GM18858 (cell line): Measurements from ENCODE around the gene GYS2.
"Not testable (repeated sequence)": the region's sequence is repeated elsewhere in the genome, so short reads cannot be mapped to it uniquely, and the experiment has no call there.

Experiments used
- ATAC-seq: cut with Tn5 transposase; IDR thresholded peaks from one replicate; pipeline ENCODE4 v1.9.1; 2021; ENCODE audit not compliant: unreplicated experiment

Gene GYS2

DNA sequence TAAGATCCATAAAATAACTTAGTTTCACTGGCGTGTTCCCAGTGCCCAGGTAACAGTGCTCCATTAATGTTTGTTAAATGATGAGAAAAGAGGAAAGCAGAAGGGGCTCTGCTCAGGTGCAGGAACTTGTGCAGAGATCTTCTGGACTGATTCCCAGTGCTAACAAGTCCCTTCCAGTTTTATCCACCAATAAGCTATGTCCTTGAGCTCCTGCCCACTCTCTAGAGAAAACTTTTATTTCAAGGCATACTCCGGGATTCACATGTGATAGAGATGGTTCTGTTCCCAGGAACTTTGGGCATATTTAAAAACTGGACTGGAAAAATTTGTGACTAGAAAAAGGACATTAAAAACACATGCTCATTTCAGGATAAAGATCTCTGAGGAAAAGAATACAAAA is 1.9 kb downstream of the GYS2 start:
- ATAC-seq: no peak

DNA sequence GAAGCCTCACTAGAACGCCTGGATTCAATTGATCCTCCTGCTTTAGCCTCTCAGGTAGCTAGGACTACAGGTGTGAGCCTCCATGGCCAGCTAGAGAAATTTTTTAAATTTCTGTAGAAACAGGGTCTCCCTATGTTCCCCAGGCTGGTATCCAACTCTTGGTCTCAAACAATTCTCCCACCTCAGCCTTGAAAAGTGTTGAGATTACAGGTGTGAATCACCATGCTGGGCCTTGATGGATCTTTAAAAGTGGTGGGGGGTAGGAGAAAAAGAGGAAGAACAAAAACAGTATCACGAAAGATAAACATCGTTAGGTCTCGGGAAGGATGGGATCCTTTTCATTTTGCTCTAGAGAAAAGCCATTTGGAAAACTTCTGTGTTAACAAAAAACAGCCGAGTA is 4.5 kb downstream of the GYS2 start:
- no peak for ATAC-seq

DNA sequence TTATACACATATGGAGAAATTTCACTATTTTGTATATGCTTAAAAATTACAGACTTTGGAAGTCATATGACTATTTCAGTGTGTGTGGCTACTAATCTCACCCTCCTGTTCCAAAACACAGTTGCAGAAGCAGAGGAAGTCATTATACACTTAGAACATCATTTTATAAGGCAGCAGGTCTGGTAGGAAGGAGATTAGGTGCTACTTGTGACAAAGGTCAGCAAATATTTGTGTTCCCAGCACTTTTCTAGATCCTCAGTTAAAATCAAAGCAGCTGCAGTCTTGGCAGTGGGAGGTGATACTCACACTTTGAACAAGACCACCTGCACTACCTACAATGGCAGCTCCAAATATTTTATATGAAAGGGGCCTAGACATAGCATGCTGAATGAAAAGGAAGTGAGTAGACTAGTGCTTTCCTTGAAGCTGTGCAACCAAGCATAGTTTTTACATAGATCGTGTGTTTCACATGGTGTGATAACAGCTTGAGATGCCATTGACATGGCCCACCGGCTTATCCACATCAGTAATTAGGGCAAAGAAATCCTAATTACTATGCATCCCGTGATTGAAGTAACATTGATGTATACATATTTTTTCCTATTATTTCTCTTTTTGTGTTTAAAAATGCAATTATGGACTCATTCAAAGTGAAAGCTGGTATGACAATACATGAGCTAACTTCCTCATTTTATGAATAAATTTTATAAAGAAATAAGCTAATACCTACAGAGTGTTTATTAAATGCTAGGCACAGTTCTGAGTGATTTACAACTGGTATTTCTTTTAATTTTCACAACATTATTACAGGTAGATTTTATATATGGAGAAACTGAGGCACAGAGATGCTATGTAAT is 5.3 kb downstream of the GYS2 start:
- peak; percentile 75 for ATAC-seq

DNA sequence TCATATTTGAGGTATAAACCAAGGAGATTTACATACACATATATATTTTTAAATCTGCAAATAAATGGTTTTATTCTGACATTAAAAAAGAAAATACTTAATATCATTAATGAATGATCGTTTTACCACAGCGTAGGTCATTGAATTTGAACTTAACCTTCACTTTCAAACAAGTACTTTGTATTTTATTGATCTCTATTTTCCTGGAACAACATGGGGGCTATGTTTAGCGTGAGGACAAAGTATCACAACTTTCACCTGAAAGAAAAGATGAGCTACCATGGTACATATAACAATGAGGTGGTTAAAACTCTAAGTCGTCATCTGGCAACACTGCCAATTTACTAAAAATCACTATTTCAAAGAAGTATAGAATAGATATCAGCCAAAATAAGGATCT is 6.0 kb downstream of the GYS2 start:
- ATAC-seq: no peak

- ATAC-seq: not testable (repeated sequence)
Measured at GRCh38 chr12:21595356-21595755, 9.3 kb downstream of the GYS2 start.

GRCh38 chr12:21585485-21585884 is 19.2 kb downstream of the GYS2 start:
- no peak for ATAC-seq

DNA sequence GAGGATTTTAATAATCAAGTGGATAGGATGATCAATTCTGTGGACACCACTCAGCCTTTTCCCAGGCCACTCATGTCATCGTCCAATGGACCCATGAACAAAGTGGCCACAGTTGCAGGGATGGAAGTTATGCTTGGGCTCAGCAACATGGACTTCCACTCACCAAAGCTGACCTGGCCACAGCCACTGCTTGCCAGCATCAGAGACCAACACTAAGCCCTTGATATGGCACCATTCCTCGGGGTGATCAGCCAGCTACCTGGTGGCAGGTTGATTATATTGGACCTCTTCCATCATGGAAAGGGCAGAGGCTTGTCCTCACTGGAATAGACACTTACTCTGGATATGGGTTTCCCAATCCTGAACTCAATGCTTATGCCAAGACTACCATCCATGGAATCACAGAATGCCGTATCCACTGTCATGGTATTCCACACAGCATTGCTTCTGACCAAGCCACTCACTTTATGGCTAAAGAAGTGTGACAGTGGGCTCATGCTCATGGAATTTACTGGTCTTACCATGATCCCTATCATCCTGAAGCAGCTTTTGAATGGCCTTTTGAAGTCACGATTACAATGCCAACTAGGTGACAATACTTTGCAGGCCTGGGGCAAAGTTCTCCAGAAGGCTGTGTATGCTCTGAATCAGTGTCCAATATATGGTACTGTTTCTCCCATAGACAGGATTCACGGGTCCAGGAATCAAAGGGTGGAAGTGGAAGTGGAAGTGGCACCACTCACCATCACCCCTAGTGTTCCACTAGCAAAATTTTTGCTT is 20.1 kb downstream of the GYS2 start:
- ATAC-seq: not testable (repeated sequence)

DNA sequence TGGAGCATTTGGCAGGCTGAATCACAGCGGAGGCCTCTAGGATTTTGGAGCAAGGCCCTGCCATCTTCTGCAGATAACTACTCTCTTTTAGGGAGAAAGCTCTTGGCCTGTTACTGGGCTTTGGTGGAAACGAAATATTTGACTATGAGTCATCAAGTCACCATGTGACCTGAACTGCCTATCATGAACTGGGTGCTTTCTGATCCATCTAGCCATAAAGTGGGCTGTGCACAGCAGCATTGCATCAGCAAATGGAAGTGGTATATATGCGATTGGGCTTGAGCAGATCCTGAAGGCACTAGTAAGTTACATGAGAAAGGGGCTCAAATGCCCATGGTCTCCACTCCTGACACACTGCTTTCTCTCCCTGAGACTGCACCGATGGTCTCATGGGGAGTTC is 21.1 kb downstream of the GYS2 start:
- ATAC-seq: no peak

- ATAC-seq: no peak
Measured at GRCh38 chr12:21580748-21581516, 23.7 kb downstream of the GYS2 start.

DNA sequence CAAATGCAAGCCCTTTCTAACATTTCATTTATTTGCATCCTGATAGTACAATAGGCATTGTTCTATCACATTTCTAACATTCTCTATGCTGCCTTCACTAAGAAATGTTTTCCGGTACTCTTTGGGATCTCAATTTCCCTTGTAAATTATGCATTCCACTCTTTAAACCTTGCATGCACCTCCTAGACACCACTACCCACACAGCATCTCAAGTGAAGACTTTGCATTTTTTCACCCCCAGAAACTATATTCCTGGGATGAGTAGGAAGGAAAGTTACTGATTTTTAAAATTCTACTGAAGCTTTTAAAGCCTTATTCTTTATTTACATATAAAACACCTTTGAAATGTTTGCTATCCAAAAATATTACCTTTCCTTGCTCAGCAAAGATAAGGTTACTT is 27.1 kb downstream of the GYS2 start:
- no peak for ATAC-seq

- ATAC-seq: no peak
Measured at GRCh38 chr12:21576431-21576830, 28.2 kb downstream of the GYS2 start.

- no peak for ATAC-seq
Measured at GRCh38 chr12:21573733-21574358, 30.8 kb downstream of the GYS2 start.

DNA sequence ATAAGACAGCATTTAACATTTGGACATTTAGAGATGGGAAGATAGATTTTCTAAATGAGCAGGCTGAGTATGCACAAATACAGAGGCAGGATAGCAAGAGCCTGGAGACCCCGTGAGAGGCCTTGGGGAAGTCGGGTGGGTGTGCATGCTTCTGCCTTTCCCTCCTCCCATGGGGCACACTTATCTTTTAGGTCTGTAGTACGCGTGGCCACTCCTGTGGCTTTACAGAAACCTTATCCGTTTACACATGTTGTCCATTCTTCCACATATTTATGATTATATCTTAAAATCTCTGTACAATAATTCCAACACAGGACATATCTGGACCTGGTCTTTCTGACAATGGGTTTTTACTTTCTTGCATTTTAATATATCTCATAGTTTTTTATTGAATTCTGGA is 33.6 kb downstream of the GYS2 start:
- ATAC-seq: no peak

- no peak for ATAC-seq
Measured at GRCh38 chr12:21568115-21568514, 36.5 kb downstream of the GYS2 start.

DNA sequence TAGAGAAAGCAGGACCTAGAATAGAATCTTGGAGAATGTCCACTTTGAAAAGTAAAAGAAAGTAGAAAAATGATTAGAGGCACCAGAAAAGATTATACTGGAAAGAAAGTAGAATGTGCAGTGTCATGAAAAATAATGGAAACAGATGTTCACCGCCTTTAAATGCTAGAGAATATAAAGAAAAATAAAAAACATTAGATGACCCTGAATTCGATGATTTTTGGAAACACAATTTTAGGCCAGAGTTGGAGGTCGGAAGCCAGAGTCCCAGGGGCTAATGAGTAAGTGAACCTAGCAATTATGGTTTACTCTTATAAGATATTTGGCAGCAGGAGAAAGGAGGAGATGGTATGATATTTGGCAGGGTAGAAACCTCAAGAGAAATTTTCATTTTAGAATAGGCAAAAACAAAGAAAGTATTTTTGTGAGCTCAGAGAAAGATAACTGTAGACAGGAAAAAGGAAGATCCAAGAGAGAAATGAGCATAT is 37.7 kb downstream of the GYS2 start:
- ATAC-seq: no peak

DNA sequence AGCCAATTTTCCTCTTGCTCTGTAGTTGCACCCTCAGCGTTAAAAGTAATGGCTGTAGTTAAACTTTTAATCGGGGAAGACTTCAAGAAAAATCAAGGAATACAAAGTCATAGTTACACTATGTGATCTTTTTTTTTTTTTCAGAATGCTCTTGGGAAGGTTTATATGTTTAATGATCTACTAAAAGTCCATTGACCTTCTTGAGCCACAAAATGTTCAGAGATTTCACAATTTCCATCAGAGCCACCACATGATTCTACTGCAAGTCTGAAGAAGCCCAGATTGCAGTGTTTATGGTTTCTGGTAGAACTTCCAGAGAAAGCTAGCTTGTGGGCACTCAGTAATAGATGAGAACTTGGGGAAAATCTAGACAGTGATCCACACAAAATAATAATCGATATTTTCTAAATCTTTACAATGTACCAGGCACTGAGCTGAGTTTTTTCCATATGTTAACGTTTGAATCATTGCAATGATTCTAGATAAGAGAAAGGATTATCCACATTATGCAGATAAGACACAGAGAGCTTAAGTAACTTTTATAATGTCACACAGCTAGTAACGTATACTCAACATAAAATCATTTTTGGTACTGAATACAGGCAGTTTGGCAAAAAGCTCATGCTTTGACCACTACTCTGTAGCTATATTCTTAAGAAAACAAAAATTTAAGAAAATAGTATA is 38.3 kb downstream of the GYS2 start:
- ATAC-seq: no peak

- no peak for ATAC-seq
Measured at GRCh38 chr12:21562859-21563258, 41.8 kb downstream of the GYS2 start.

- ATAC-seq: no peak
Measured at GRCh38 chr12:21561158-21561557, 43.5 kb downstream of the GYS2 start.

GRCh38 chr12:21559855-21560569 is 44.6 kb downstream of the GYS2 start:
- ATAC-seq: no peak
